Peyer's patch (tissue), 4 donors: ENCODE measurements around the gene HSD17B8. TPM values are rescaled to one million over a fixed set of nuclear protein-coding genes. Genes with fewer than 3 reads are reported as not detected.
"Not testable (repeated sequence)": the region's sequence is repeated elsewhere in the genome, so short reads cannot be mapped to it uniquely, and the experiment has no call there.

Source experiments
- DNase-seq, 3 donors: peaks; one replicate each; pipeline ENCODE4 v3.0.0-alpha.2; 2017 to 2019
- H3K27ac ChIP-seq, 4 donors: fragments of 200-600 bp; sonication (generic); one replicate each; pipeline ENCODE4 v1.5.1; 2016 to 2019
- H3K27me3 ChIP-seq, 2 donors: fragments of 200-600 bp; sonication (generic); one replicate each; pipeline ENCODE4 v1.5.1; 2019
- H3K36me3 ChIP-seq, 3 donors: fragments of 200-600 bp; sonication (generic); one replicate each; pipeline ENCODE4 v1.5.1; 2016 to 2019
- H3K4me1 ChIP-seq, 4 donors: fragments of 200-600 bp; sonication (generic); one replicate each; pipeline ENCODE4 v1.5.1; 2016 to 2019
- H3K4me3 ChIP-seq, 4 donors: fragments of 200-600 bp; sonication (generic); 1 replicate in 3 of 4; 2 replicates in 1 of 4; pipeline ENCODE4 v1.5.1; 2016 to 2019; ENCODE audit warnings: mild to moderate bottlenecking in 1 of 4
- H3K9me3 ChIP-seq, 4 donors: fragments of 200-600 bp; sonication (generic); one replicate each; pipeline ENCODE4 v1.5.1; 2016 to 2019; ENCODE audit warnings: mild to moderate bottlenecking in 1 of 4
- CTCF ChIP-seq, 6 experiments: fragments of 450-650 bp in 4 of 6; fragments of 200-600 bp in 2 of 6; sonication (generic) in 1 of 6; IDR thresholded peaks; one replicate each; pipeline ENCODE4 v1.5.1; 2017 to 2019; ENCODE audit warnings: antibody characterized with exemption in 6 of 6, mild to moderate bottlenecking in 3 of 6, moderate library complexity in 1 of 6
- POLR2A ChIP-seq, 2 donors: fragments of 450-650 bp; IDR thresholded peaks; one replicate each; pipeline ENCODE4 v1.5.1; 2017; ENCODE audit warnings: antibody characterized with exemption in 2 of 2, mild to moderate bottlenecking in 2 of 2, moderate library complexity in 2 of 2
- total RNA-seq, 4 donors: library from RNA; depleted of rRNA; stranded (reverse); fragments of >200 nt; gene quantifications; one replicate each; pipeline ENCODE4 v1.1.0, GENCODE V29; 2016

Gene HSD17B8
- total RNA-seq, 4 donors from 2014 or later: 26.4 to 58.0 (median 44.0) TPM

- no peak for DNase-seq
- Histone ChIP-seq H3K4me3 (no peak overlapping the region), H3K4me1 (peaks cover 0 to 13% (median 7%) of the 10 kb centered on the region in 4 donors), H3K27me3 (no peaks in the 10 kb centered on the region), H3K9me3 (no peaks in the 10 kb centered on the region), H3K27ac (no peak overlapping the region), H3K36me3 (no peaks in the 10 kb centered on the region)
- TF ChIP-seq POLR2A (IDR thresholded peaks at IDR 0.05) (no peak), CTCF (IDR thresholded peaks at IDR 0.05) (no peak)
These were observed 13.2 kb downstream of the HSD17B8 start for GRCh38 chr6:33217681-33218080.

GRCh38 chr6:33226503-33227120, 22.2 kb downstream of the HSD17B8 start:
- H3K36me3 ChIP-seq, H3K4me1 ChIP-seq, H3K4me3 ChIP-seq, H3K9me3 ChIP-seq, H3K27ac ChIP-seq, H3K27me3 ChIP-seq, DNase-seq: not testable (repeated sequence)

GRCh38 chr6:33235221-33235634, 30.8 kb downstream of the HSD17B8 start:
- Histone ChIP-seq H3K9me3 (no peaks in the 10 kb centered on the region), H3K4me3 (no peak overlapping the region), H3K27ac (no peak overlapping the region), H3K27me3 (no peaks in the 10 kb centered on the region), H3K36me3 (no peaks in the 10 kb centered on the region), H3K4me1 (no peaks in the 10 kb centered on the region)
- TF ChIP-seq POLR2A (IDR thresholded peaks at IDR 0.05): no peak
- TF ChIP-seq CTCF (IDR thresholded peaks at IDR 0.05): no peak
- peak in 1 of 3 donors; percentile 24 for DNase-seq

- H3K36me3 ChIP-seq: no peaks in the 10 kb centered on the region
- H3K4me1 ChIP-seq: no peaks in the 10 kb centered on the region
- DNase-seq: peak in 1 of 3 donors; percentile 5
- H3K4me3 ChIP-seq: no peak overlapping the region
- H3K27me3 ChIP-seq: no peaks in the 10 kb centered on the region
- H3K9me3 ChIP-seq: no peaks in the 10 kb centered on the region
- no peak overlapping the region for H3K27ac ChIP-seq
- TF ChIP-seq POLR2A (IDR thresholded peaks at IDR 0.05) (no peak), CTCF (IDR thresholded peaks at IDR 0.05) (no peak)
These were observed 31.9 kb downstream of the HSD17B8 start for GRCh38 chr6:33236328-33236727.

GRCh38 chr6:33236852-33237251, 32.4 kb downstream of the HSD17B8 start:
- no peaks in the 10 kb centered on the region for H3K4me1 ChIP-seq
- no peaks in the 10 kb centered on the region for H3K27me3 ChIP-seq
- no peaks in the 10 kb centered on the region for H3K9me3 ChIP-seq
- no peak overlapping the region for H3K27ac ChIP-seq
- TF ChIP-seq POLR2A (IDR thresholded peaks at IDR 0.05) (no peak), CTCF (IDR thresholded peaks at IDR 0.05) (no peak)
- DNase-seq: no peak
- no peak overlapping the region for H3K4me3 ChIP-seq
- no peaks in the 10 kb centered on the region for H3K36me3 ChIP-seq

- Histone ChIP-seq H3K27me3 (no peaks in the 10 kb centered on the region), H3K4me1 (no peaks in the 10 kb centered on the region), H3K4me3 (no peak overlapping the region), H3K27ac (no peak overlapping the region), H3K36me3 (no peaks in the 10 kb centered on the region), H3K9me3 (no peaks in the 10 kb centered on the region)
- DNase-seq: no peak
- no peak for TF ChIP-seq CTCF (IDR thresholded peaks at IDR 0.05)
- no peak for TF ChIP-seq POLR2A (IDR thresholded peaks at IDR 0.05)
These were observed 33.3 kb downstream of the HSD17B8 start for GRCh38 chr6:33237741-33238140.
